K562 (cell line): ENCODE data around the gene BLOC1S3. TPM values are rescaled to one million over a fixed set of nuclear protein-coding genes. Genes with fewer than 3 reads are reported as not detected.
A peak's percentile ranks its signal among the peaks of the same experiment; 100 is the strongest.

Experiments used
- BCLAF1 ChIP-seq, 2 experiments: fragments of 450-650 bp in 1 of 2; IDR thresholded peaks; 2 replicates each; pipeline ENCODE4 v1.6.1; 2011 to 2017; ENCODE audit warnings: low read depth in 2 of 2, antibody characterized with exemption in 1 of 2, borderline replicate concordance in 1 of 2, low read length in 1 of 2, mild to moderate bottlenecking in 1 of 2, mixed read lengths in 1 of 2; ENCODE audit not compliant: control insufficient read depth in 1 of 2
- CBFB ChIP-seq: sonication (generic); formaldehyde crosslinking; IDR thresholded peaks from 2 replicates; pipeline ENCODE4 v1.4.0; 2020; ENCODE audit warnings: mild to moderate bottlenecking, missing genetic modification reagents
- CEBPZ ChIP-seq: fragments of 150-350 bp; IDR thresholded peaks from 2 replicates; pipeline ENCODE4 v1.6.1; 2014; ENCODE audit warnings: low read depth, mild to moderate bottlenecking, low read length, borderline replicate concordance
- CTCF ChIP-seq, 3 experiments: IDR thresholded peaks in 2 of 3; conservative IDR thresholded peaks in 1 of 3; 2 replicates each; pipeline ENCODE4 v1.5.1; 2011 to 2012; ENCODE audit warnings: low read length in 3 of 3, mild to moderate bottlenecking in 3 of 3, control low read depth in 2 of 3, improper control_type of control experiment in 1 of 3, inconsistent platforms in 1 of 3, low read depth in 1 of 3, mixed read lengths in 1 of 3, moderate library complexity in 1 of 3; ENCODE audit not compliant: insufficient read depth in 2 of 3
- FOXK1 ChIP-seq: sonication (generic); formaldehyde crosslinking; IDR thresholded peaks from 2 replicates; pipeline ENCODE4 v1.8.0; 2022; ENCODE audit warnings: missing genetic modification reagents, mild to moderate bottlenecking, borderline replicate concordance
- KLF1 ChIP-seq: fragments of 450-650 bp; IDR thresholded peaks from 2 replicates; pipeline ENCODE4 v1.6.1; 2016; ENCODE audit warnings: missing genetic modification characterization, missing compliant biosample characterization
- MAZ ChIP-seq, 2 experiments: fragments of 450-650 bp in 1 of 2; sonication (generic) in 1 of 2; formaldehyde crosslinking; IDR thresholded peaks in 1 of 2; conservative IDR thresholded peaks in 1 of 2; 2 replicates each; pipeline versions ENCODE4 v1.4.0 to v1.5.0; 2020; ENCODE audit warnings: mild to moderate bottlenecking in 1 of 2, missing genetic modification reagents in 1 of 2
- MEF2A ChIP-seq: IDR thresholded peaks from 2 replicates; pipeline ENCODE4 v1.6.1; 2011; ENCODE audit warnings: low read depth, mild to moderate bottlenecking, low read length, moderate library complexity; ENCODE audit not compliant: control insufficient read depth
- MXD1 ChIP-seq: fragments of 250-450 bp; sonication (Bioruptor Pico); IDR thresholded peaks from 2 replicates; pipeline ENCODE4 v1.8.0; 2021; ENCODE audit warnings: borderline replicate concordance, mild to moderate bottlenecking, moderate library complexity; ENCODE audit not compliant: poor library complexity, severe bottlenecking
- NR3C1 ChIP-seq: sonication (generic); formaldehyde crosslinking; IDR thresholded peaks from 2 replicates; pipeline ENCODE4 v1.8.1; 2022; ENCODE audit warnings: missing genetic modification reagents
- POLR3G ChIP-seq: IDR thresholded peaks from 2 replicates; pipeline ENCODE4 v1.6.1; 2011; ENCODE audit not compliant: insufficient read length, insufficient replicate concordance; ENCODE audit errors: extremely low read depth
- RBM14 ChIP-seq: fragments of 200-400 bp; formaldehyde crosslinking; IDR thresholded peaks from 2 replicates; pipeline ENCODE4 v1.6.1; 2018; ENCODE audit warnings: low read depth, mild to moderate bottlenecking, low read length, moderate library complexity, borderline replicate concordance; ENCODE audit not compliant: insufficient read depth
- RUNX1 ChIP-seq: sonication (generic); IDR thresholded peaks from 2 replicates; pipeline ENCODE4 v1.6.1; 2016; ENCODE audit warnings: antibody characterized with exemption, low read depth
- TEAD1 ChIP-seq, 2 experiments: fragments of 450-650 bp in 1 of 2; sonication (generic) in 1 of 2; formaldehyde crosslinking; IDR thresholded peaks; 2 replicates each; pipeline versions ENCODE4 v1.4.0 to v1.8.0; 2020 to 2022; ENCODE audit warnings: mild to moderate bottlenecking in 2 of 2, missing genetic modification reagents in 1 of 2
- ZNF316 ChIP-seq: fragments of 450-650 bp; IDR thresholded peaks from 2 replicates; pipeline ENCODE4 v1.6.1; 2016
- ZNF717 ChIP-seq: fragments of 250-450 bp; sonication (Bioruptor Pico); IDR thresholded peaks from 2 replicates; pipeline ENCODE4 v1.5.0; 2021
- polyA plus RNA-seq, 8 experiments: library from polyadenylated mRNA; depleted of rRNA in 4 of 8; stranded (reverse) in 5 of 8; unstranded in 3 of 8; fragments of >200 nt; fragmentation: Nextera tagmentation in 2 of 8; fragmentation: Illumina TruSeq in 1 of 8; extraction: Ambion mirVana in 2 of 8; extraction: Trizol in 1 of 8; gene quantifications; 2 replicates each; pipeline versions ENCODE4 v1.2.1 to v1.2.3, GENCODE V29; 2011 to 2014; ENCODE audit warnings: inconsistent platforms in 1 of 8, missing spikeins in 1 of 8
- total RNA-seq, 7 experiments: library from RNA; depleted of rRNA in 6 of 7; stranded (reverse); fragments of >200 nt in 6 of 7; fragmentation: Illumina TruSeq in 2 of 7; extraction: Trizol in 2 of 7; gene quantifications; 2 replicates each; pipeline versions ENCODE4 v1.2.1 to v1.2.3, GENCODE V29; 2011 to 2021; ENCODE audit warnings: low replicate concordance in 1 of 7

Gene BLOC1S3
- total and polyA plus RNA-seq, 9 of the 15 experiments (the other 6 are each of a cell fraction or from before 2014, with no cell fraction given), result 3.9 to 20.2 (median 10.4) TPM

- TF ChIP-seq BCLAF1 (IDR thresholded peaks at IDR 0.05; ENCODE audit: borderline replicate concordance in 1 of 2, control insufficient read depth in 1 of 2, low read depth in 2 of 2, low read length in 1 of 2) (no peak), CEBPZ (0 out of 2 replicates have a peak, but pooled peaks have one; percentile 54), KLF1 (tag) (no peak), ZNF717 (CRISPR knock-in tag) (no peak), MAZ (CRISPR knock-in tag; conservative IDR thresholded peaks at IDR 0.05 in 1 of 2, IDR thresholded peaks at IDR 0.05 in 1 of 2) (peak; percentile 55 to 75), RUNX1 (no peak), NR3C1 (CRISPR knock-in tag) (no peak), CBFB (CRISPR knock-in tag) (no peak), CTCF (IDR thresholded peaks at IDR 0.05 in 2 of 3, conservative IDR thresholded peaks at IDR 0.05 in 1 of 3; ENCODE audit: insufficient read depth in 2 of 3, low read depth in 1 of 3, low read length in 3 of 3) (peak; percentile 61 to 81 (median 70)), ZNF316 (no peak), MXD1 (CRISPR knock-in tag) (peak; percentile 69), POLR3G (no peak), TEAD1 (CRISPR knock-in tag; IDR thresholded peaks at IDR 0.05) (peak in 1 of 2 experiments; percentile 84; a peak in 2 of 4 replicates), MEF2A (no peak), FOXK1 (CRISPR knock-in tag) (no peak), RBM14 (no peak)
Observed at GRCh38 chr19:45178262-45179071, at the start of gene BLOC1S3 (continued).
